MCF 10A (cell line): Measurements from ENCODE around the gene TSSC4. TPM values are rescaled to one million over a fixed set of nuclear protein-coding genes. Genes with fewer than 3 reads are reported as not detected.

ENCODE experiments used
- BruUV-seq: library from RNA; stranded (reverse); fragments of 400-500 nt; replicated peaks from 2 replicates; lab custom pipeline; 2021; lab: Mats Ljungman, UMichigan
- CTCF ChIA-PET: fragments of 300-600 bp; sonication (Branson Sonifier 250); formaldehyde crosslinking; extraction: SDS; loops from one replicate; lab custom pipeline; 2021; ENCODE audit warnings: antibody characterized with exemption, inconsistent platforms; lab: Yijun Ruan, JAX
- POLR2A ChIA-PET: fragments of 300-600, 350-650 bp; sonication (Branson Sonifier 250); formaldehyde crosslinking; extraction: SDS; loops from one replicate; lab custom pipeline; 2020; ENCODE audit warnings: antibody characterized with exemption, inconsistent platforms; lab: Yijun Ruan, JAX
- DNase-seq: peaks from one replicate; pipeline ENCODE4 v3.0.0-alpha.2; 2018; ENCODE audit not compliant: unreplicated experiment
- H3K27ac Mint-ChIP-seq: one replicate; pipeline ENCODE4 v1.8.0; 2022; ENCODE audit warnings: mild to moderate bottlenecking, low read depth, mixed read lengths; ENCODE audit not compliant: unreplicated experiment
- H3K27me3 Mint-ChIP-seq: one replicate; pipeline ENCODE4 v1.8.0; 2022; ENCODE audit warnings: mixed read lengths; ENCODE audit not compliant: insufficient read depth, unreplicated experiment
- H3K36me3 Mint-ChIP-seq: one replicate; pipeline ENCODE4 v1.8.0; 2022; ENCODE audit warnings: mild to moderate bottlenecking, moderate library complexity, mixed read lengths; ENCODE audit not compliant: insufficient read depth, unreplicated experiment
- H3K4me1 Mint-ChIP-seq: one replicate; pipeline ENCODE4 v1.8.0; 2022; ENCODE audit warnings: mixed read lengths; ENCODE audit not compliant: insufficient read depth, unreplicated experiment
- H3K4me3 Mint-ChIP-seq: one replicate; pipeline ENCODE4 v1.8.0; 2022; ENCODE audit warnings: mild to moderate bottlenecking, moderate library complexity, mixed read lengths; ENCODE audit not compliant: unreplicated experiment
- H3K9me3 Mint-ChIP-seq: one replicate; pipeline ENCODE4 v1.8.0; 2022; ENCODE audit warnings: mixed read lengths; ENCODE audit not compliant: unreplicated experiment
- intact Hi-C: fragments of 100-400 bp; cut with micrococcal nuclease; formaldehyde crosslinking; loops from 2 replicates; pipeline ENCODE4 v1.14.1; 2022
- total RNA-seq: library from RNA; stranded (reverse); gene quantifications from 2 replicates; pipeline ENCODE4 v1.2.3, GENCODE V29; 2022
- TF ChIP-seq, protein P1 (sequence below): fragments of 200-600 bp; IDR thresholded peaks from one replicate; pipeline ENCODE4 v1.8.0; 2022; ENCODE audit warnings: antibody characterized with exemption, mild to moderate bottlenecking; ENCODE audit not compliant: unreplicated experiment

Gene TSSC4
- total RNA-seq, 1 experiment from 2014 or later: 70.3 TPM

DNA sequence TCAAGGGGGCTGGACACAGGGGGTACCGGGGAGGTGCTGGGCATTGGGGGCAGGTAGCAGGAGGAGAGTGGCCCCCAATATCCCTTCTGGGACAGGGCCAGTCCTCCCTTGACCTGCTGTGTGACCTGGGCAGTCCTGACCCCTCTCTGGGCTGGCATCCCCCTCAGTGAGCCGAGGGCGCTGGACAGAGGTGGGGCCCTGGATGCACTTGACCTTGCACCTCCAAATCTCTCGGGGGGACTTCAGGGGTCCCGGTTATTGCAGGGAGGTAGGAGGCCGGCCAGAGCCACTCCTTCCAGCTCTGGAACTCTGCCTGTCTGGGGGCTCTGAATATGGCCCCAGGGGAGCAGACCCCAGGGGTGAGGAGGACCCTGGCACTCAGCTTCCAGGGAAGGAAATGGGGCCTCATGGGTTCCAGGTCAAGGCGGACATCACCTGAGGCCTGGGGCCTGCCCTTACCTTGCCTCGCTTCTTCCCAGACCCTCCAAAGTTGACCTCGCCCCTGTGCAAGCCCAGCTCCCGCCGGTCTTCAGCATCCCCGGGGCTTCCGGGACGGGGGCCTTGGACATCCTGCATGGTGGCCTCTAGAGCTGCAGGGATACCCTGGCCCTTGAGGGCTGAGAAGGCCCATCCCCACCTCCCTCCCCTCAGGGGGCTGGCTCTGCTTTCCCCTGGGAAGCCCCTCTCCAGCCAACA is 22.1 kb downstream of the TSSC4 start:
- Mint-ChIP-seq H3K9me3 (no peaks in the 10 kb centered on the region), H3K27me3 (no peaks in the 10 kb centered on the region), H3K36me3 (no peaks in the 10 kb centered on the region), H3K4me1 (no peaks in the 10 kb centered on the region), H3K27ac (no peak overlapping the region), H3K4me3 (no peak overlapping the region)
- ChIA-PET POLR2A (no interaction called here), CTCF (interaction anchor here (0.6 to 7.5 kb wide), 7 partner anchors 109 to 465 kb away, joined by 3 to 240 read pairs (median 12); partner anchors contain the start of genes C11orf21 and TSPAN32)
- TF ChIP-seq, protein P1, sequence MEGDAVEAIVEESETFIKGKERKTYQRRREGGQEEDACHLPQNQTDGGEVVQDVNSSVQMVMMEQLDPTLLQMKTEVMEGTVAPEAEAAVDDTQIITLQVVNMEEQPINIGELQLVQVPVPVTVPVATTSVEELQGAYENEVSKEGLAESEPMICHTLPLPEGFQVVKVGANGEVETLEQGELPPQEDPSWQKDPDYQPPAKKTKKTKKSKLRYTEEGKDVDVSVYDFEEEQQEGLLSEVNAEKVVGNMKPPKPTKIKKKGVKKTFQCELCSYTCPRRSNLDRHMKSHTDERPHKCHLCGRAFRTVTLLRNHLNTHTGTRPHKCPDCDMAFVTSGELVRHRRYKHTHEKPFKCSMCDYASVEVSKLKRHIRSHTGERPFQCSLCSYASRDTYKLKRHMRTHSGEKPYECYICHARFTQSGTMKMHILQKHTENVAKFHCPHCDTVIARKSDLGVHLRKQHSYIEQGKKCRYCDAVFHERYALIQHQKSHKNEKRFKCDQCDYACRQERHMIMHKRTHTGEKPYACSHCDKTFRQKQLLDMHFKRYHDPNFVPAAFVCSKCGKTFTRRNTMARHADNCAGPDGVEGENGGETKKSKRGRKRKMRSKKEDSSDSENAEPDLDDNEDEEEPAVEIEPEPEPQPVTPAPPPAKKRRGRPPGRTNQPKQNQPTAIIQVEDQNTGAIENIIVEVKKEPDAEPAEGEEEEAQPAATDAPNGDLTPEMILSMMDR: no peak
- no peak for DNase-seq
- no TSS peak for BruUV-seq
- intact Hi-C loops: no loop called here

DNA sequence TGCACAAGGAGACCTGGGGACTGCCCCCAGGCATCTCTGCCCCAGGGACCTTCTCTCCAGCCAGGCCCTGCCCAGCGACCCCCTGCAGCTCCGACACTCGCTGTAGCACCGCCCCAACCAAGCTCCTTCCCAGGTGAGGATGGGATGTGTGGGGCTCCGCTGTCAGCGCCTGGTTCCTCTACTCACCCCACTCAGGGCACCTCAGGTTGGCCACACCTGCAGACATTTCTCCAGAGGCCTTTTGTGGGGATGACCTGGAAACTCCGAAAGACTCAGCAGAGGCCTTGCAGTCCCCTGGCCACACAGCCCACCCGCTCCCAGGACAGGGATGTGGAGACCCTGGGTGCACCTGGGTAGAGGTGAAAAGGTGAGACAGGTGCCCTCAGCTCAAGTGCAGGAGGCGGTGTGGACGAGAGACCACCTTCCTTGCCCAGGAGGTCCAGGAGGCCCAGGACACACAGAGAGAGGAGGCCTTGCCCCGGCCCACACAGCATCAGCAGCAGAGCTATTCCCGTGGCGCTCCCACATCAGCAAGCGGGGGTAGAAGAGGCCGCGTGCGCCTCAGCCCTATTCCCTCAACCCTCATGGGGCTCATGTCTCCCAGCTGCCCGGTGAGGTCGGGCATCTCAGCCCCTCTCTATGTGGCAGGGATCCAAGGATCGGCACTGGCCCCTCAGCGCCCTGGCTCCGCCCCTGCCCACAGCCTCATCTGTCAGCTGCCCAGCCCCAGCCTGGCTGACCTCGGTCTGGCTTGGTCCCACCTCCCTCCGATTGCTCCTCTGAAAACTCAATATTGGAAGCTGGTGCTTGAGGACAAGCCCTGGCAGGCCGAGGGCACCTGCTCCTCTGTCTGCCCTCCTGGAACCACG is 22.8 kb downstream of the TSSC4 start:
- intact Hi-C loops: no loop called here
- H3K4me3 Mint-ChIP-seq: no peak overlapping the region
- ChIA-PET CTCF (interaction anchor here (0.6 to 7.5 kb wide), 6 partner anchors 109 to 464 kb away, joined by 3 to 240 read pairs (median 22); partner anchors contain the start of genes C11orf21 and TSPAN32), POLR2A (no interaction called here)
- no peaks in the 10 kb centered on the region for H3K27me3 Mint-ChIP-seq
- H3K36me3 Mint-ChIP-seq: no peaks in the 10 kb centered on the region
- no peak for DNase-seq
- H3K27ac Mint-ChIP-seq: no peak overlapping the region
- BruUV-seq: no TSS peak
- no peaks in the 10 kb centered on the region for H3K4me1 Mint-ChIP-seq
- TF ChIP-seq, protein P1: no peak
- no peaks in the 10 kb centered on the region for H3K9me3 Mint-ChIP-seq

DNA sequence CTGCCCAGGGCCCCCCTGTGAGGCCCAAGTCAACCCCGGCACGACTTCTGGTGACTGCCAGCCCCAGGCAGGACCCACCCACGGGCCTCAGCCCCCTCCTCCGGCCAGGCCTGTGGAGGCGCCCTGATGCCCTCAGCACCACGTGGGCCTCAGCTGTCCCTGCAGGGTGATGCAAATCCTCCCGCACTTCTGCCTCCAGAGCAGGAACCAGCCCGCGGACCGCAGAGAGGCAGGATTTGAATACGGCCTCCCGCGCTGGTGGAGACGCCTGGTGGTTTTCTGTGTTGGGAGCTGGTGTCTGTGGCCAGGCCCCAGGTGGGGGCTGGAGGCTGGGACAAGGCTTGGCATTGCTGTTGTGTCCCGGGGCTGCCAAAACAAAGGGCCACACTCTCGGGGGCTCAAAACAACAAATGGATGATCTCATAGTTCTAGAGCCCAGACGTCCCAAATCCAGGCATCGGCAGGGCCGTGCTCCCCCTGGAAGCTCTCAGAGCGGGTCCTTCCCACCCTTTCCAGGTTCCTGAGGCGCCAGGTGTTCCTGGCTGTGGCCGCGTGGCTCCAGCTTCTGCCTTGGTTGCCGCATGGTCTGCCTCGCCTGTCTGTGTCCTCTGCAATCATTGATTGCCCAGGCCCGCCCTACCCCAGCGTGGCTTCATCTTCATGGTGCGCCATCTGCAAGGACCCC is 24.4 kb downstream of the TSSC4 start:
- H3K36me3 Mint-ChIP-seq: no peaks in the 10 kb centered on the region
- POLR2A ChIA-PET: interaction anchor here (1.0 kb wide), 1 partner anchor 120 kb away, joined by 6 read pairs; no protein-coding TSS in a partner anchor
- intact Hi-C loops: no loop called here
- no peak overlapping the region for H3K4me3 Mint-ChIP-seq
- H3K4me1 Mint-ChIP-seq: no peaks in the 10 kb centered on the region
- no peak overlapping the region for H3K27ac Mint-ChIP-seq
- TF ChIP-seq, protein P1: no peak
- no peaks in the 10 kb centered on the region for H3K27me3 Mint-ChIP-seq
- no peaks in the 10 kb centered on the region for H3K9me3 Mint-ChIP-seq
- CTCF ChIA-PET: interaction anchor here (0.7 to 5.8 kb wide), 3 partner anchors 18 to 123 kb away, joined by 3 to 76 read pairs (median 3); partner anchors contain the start of genes C11orf21 and TSPAN32
- no TSS peak for BruUV-seq
- no peak for DNase-seq
